ENCODE measurements around the gene TARS1. TPM values are rescaled to one million over a fixed set of nuclear protein-coding genes. Genes with fewer than 3 reads are reported as not detected.

TARS1 gene
- total RNA-seq, 2 donors from 2014 or later, result 41.2 to 74.1 TPM

DNA sequence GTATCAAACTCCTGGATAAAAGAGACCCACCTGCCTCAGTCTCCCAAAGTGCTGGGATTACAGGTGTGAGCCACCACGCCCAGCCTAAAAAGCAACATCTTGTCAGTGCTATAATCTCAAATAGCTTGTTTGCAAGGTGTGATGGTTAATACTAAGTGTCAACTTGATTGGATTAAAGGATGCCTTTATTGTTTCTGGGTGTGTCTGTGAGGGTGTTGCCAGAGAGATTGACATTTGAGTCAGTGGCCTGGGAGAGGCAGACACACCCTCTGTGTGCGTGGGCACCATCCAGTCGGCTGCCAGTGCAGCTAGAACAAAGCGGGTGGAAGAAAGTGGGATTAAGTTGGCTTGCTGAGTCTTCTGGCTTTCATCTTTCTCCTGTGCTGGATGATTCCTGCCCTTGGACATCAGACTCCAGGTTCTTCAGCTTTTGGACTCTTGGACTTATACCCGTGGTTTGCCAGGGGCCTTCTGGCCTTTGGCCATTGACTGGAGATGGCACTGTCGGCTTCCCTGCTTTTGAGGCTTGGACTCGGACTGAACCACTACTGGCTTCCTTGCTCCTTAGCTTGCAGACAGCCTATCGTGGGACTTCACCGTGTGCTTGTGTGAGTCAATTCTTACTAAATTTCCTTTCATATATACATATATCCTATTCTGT, 28.1 kb downstream of the TARS1 start:
- no peaks in the 10 kb centered on the region for H3K4me1 ChIP-seq (ENCODE audit: control insufficient read depth in 1 of 2, low read depth in 2 of 2)
- H3K36me3 ChIP-seq, result peaks cover 54% of the 10 kb centered on the region
- no peaks in the 10 kb centered on the region for H3K27me3 ChIP-seq (replicated peaks; ENCODE audit: insufficient read depth)
- H3K9me3 ChIP-seq, result no peaks in the 10 kb centered on the region
- H3K27ac ChIP-seq, result no peak overlapping the region
- TF ChIP-seq, protein P1, sequence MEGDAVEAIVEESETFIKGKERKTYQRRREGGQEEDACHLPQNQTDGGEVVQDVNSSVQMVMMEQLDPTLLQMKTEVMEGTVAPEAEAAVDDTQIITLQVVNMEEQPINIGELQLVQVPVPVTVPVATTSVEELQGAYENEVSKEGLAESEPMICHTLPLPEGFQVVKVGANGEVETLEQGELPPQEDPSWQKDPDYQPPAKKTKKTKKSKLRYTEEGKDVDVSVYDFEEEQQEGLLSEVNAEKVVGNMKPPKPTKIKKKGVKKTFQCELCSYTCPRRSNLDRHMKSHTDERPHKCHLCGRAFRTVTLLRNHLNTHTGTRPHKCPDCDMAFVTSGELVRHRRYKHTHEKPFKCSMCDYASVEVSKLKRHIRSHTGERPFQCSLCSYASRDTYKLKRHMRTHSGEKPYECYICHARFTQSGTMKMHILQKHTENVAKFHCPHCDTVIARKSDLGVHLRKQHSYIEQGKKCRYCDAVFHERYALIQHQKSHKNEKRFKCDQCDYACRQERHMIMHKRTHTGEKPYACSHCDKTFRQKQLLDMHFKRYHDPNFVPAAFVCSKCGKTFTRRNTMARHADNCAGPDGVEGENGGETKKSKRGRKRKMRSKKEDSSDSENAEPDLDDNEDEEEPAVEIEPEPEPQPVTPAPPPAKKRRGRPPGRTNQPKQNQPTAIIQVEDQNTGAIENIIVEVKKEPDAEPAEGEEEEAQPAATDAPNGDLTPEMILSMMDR (IDR thresholded peaks at IDR 0.05), result no peak
- DNase-seq (ENCODE audit: low spot score), result no peak
- H3K4me3 ChIP-seq, result no peak overlapping the region
- ATAC-seq (ENCODE audit: insufficient number of reproducible peaks, low FRiP score, low read depth), result no peak

DNA sequence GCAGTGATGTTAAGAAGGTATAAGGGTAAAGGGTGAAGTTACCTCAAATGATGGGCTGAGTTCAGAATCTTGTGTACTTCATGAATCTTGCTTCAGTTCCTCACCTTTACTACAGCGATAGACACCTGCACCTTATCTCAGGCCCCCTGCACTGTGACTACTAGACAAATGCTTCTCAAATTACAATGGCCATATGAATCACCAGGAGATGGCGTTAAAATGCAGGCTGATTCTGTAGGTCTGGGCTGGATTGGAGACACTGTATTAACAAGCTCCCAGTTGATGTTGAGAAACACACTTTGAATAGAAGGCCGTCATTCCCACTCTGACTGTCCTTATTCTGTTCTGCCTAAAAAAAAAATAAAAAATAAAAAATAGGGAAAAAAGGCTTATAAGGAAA, 29.8 kb downstream of the TARS1 start:
- DNase-seq (ENCODE audit: low spot score) (no peak), ATAC-seq (ENCODE audit: insufficient number of reproducible peaks, low FRiP score, low read depth) (no peak)
- no peak overlapping the region for H3K27ac ChIP-seq
- TF ChIP-seq, protein P1 (IDR thresholded peaks at IDR 0.05), result no peak
- no peaks in the 10 kb centered on the region for H3K4me1 ChIP-seq (ENCODE audit: control insufficient read depth in 1 of 2, low read depth in 2 of 2)
- no peak overlapping the region for H3K4me3 ChIP-seq
- no peaks in the 10 kb centered on the region for H3K27me3 ChIP-seq (replicated peaks; ENCODE audit: insufficient read depth)
- peaks cover 48% of the 10 kb centered on the region for H3K36me3 ChIP-seq
- H3K9me3 ChIP-seq, result no peaks in the 10 kb centered on the region

DNA sequence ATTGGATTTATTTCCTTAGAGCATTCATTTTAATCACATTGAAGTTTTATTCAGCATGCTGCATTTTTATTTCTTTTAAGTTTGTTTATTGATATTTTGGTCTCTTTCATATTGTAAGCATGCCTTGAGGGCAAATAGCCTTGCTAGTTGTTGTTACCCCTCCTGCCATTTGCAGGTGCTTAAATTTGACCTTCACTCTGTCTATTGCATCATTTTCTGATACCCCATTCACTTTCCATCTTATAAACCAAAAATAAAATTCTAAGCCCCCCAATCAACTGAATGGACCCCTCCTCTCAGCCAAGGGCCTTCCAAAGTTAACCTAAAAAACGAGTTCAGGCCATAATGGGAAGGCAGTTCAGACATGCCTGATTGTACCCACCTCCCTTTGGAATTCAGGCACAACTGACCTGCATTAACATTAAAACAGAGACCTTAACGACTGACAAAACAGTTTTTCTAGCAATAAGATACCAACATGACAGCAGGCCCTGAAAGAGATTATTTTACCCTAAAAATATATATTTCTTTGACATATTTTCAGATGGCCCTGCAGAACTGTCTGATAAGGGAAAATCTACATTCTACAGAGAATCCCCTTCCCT, 32.1 kb downstream of the TARS1 start:
- Histone ChIP-seq H3K36me3 (peaks cover 36% of the 10 kb centered on the region), H3K27ac (no peak overlapping the region), H3K4me1 (ENCODE audit: control insufficient read depth in 1 of 2, low read depth in 2 of 2) (no peaks in the 10 kb centered on the region), H3K4me3 (no peak overlapping the region), H3K9me3 (no peaks in the 10 kb centered on the region), H3K27me3 (replicated peaks; ENCODE audit: insufficient read depth) (no peaks in the 10 kb centered on the region)
- ATAC-seq (ENCODE audit: insufficient number of reproducible peaks, low FRiP score, low read depth) (no peak), DNase-seq (ENCODE audit: low spot score) (no peak)
- TF ChIP-seq, protein P1 (IDR thresholded peaks at IDR 0.05), result no peak

DNA sequence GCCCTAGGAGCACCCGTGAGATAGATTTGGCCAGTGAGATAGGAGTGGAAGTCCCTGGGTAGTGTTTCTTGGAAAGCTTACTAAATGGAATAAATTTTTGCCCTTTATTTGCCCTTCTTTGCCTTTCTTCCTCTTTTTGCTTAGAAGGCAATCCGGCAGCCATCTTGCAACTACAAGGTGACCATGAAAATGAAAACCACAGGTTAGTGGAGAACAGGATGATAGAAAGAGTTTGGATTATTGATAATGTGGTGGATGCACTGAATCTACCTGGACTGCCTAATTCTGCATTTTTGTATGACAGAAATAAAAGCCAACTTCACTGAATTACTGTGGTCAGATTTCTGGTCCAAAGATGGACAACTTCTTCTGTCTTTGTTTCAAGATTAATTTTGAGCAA, 33.2 kb downstream of the TARS1 start:
- Histone ChIP-seq H3K27me3 (replicated peaks; ENCODE audit: insufficient read depth) (no peaks in the 10 kb centered on the region), H3K27ac (no peak overlapping the region), H3K4me1 (ENCODE audit: control insufficient read depth in 1 of 2, low read depth in 2 of 2) (no peaks in the 10 kb centered on the region), H3K9me3 (no peaks in the 10 kb centered on the region), H3K4me3 (no peak overlapping the region), H3K36me3 (peaks cover 25% of the 10 kb centered on the region)
- DNase-seq (ENCODE audit: low spot score) (no peak), ATAC-seq (ENCODE audit: insufficient number of reproducible peaks, low FRiP score, low read depth) (no peak)
- TF ChIP-seq, protein P1 (IDR thresholded peaks at IDR 0.05), result no peak

DNA sequence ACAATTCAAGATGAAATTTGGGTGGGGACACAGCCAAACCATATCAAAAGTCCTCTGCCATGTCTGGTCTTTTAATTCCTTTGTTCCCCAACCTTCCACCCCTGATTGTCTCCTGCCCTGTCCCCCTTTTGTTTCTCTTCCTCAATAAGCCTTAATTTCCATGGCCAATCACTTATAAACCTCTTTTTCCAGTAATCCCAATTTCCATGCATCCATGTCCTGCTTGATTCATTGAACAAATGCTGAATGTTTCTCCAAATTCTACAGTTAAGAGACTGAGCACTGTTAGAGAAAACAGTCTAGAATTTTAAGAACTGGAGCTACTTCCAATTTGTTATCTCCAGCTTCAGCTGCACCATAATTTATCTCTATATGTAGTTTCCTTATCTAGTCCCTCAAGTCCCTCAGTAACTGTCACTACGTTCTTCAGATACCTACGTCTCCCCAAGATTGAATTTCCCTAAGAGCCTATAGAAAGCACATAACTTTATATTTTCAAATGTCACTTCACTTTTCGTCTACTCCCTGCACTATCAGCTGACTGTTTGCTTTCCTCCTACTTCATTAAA, 34.2 kb downstream of the TARS1 start:
- H3K4me3 ChIP-seq, result no peak overlapping the region
- DNase-seq (ENCODE audit: low spot score) (no peak), ATAC-seq (ENCODE audit: insufficient number of reproducible peaks, low FRiP score, low read depth) (no peak)
- TF ChIP-seq, protein P1 (IDR thresholded peaks at IDR 0.05), result no peak
- H3K27me3 ChIP-seq (replicated peaks; ENCODE audit: insufficient read depth), result no peaks in the 10 kb centered on the region
- no peak overlapping the region for H3K27ac ChIP-seq
- H3K36me3 ChIP-seq, result peaks cover 18% of the 10 kb centered on the region
- H3K9me3 ChIP-seq, result no peaks in the 10 kb centered on the region
- H3K4me1 ChIP-seq (ENCODE audit: control insufficient read depth in 1 of 2, low read depth in 2 of 2), result no peaks in the 10 kb centered on the region
